HG03066 (cell line): ENCODE measurements around the gene KRT36.

Source experiments
- ATAC-seq: cut with Tn5 transposase; IDR thresholded peaks from one replicate; pipeline ENCODE4 v1.9.1; 2021; ENCODE audit warnings: low read depth; ENCODE audit not compliant: unreplicated experiment

Gene KRT36

DNA sequence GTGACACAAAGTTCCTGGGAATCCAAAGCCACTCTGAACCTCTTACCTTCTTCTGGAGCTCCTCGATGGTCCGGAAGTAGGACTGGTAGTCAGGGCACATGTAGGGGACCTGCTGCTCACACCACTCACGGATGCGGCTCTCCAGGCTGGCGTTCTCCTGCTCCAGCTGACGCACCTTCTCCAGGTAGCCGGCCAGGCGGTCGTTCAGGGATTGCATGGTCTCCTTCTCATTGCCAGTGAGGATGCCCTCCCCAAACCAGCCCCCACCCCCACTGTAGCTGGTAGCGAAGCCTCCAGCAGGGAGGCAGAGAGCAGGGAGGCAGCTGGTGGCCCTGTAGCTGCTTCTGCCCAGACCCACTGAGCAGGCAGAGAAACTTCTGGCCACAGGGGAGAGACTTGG is 9.1 kb downstream of the KRT36 start:
- no peak for ATAC-seq

DNA sequence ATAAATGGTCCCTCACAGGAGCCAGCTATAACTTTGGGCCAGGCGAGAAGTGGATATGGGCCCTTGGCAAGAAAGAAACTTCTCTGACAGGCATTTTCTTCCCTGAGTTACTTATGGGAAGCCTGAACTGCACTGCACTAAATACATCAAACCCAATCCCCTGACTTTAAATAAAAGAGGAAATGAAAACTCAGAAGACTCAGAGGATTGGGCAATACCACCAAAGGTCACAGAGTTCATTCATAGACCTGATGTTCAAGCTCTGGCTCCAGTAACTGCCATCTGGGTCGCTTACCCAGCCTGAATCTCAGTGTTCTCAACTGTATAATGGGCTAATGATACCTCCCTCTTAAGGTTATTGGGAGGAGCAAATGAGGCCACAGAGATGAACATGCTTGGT is 9.6 kb downstream of the KRT36 start:
- ATAC-seq: no peak

DNA sequence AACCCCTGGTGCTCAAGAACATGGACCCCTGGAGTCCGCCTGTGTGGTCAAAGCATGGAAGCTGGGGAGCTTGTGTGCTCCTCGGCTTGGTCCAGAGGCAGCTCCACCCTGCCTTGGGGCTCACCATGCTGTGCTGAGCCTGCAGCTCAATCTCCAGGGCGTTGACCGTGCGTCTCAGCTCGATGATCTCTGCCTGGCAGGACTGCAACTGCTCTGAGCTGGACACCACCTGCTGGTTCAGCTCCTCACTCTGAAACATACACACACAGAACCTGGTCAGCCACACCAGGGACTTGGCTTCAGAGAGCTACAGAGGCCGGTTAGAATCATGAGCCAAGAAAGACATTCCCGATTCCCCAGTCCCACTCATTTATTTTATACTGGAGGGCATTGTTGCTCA is 11.5 kb downstream of the KRT36 start:
- ATAC-seq: no peak

GRCh38 chr17:41476866-41477815 is 12.6 kb downstream of the KRT36 start:
- ATAC-seq: no peak

DNA sequence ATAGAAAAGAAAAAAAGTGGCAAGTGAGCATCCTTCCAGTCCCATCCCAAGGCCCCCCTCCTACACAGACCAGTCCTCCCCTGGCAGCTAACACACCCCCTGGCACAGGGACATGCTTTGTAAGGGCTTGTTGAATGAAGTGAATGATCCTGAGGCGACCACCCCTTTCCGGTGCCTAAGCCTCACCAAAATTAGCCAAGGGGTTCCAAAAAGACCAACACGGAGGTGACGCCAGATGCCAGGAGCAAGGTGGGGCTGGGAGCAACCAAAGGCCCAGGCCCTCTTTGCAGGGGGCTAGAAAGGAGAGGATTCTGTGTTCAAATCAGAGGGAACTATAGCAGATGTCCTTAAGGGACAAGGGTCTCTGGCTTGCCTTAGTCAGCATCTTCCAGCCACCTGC is 14.3 kb downstream of the KRT36 start:
- ATAC-seq: no peak

GRCh38 chr17:41474863-41475262 is 14.8 kb downstream of the KRT36 start:
- no peak for ATAC-seq

DNA sequence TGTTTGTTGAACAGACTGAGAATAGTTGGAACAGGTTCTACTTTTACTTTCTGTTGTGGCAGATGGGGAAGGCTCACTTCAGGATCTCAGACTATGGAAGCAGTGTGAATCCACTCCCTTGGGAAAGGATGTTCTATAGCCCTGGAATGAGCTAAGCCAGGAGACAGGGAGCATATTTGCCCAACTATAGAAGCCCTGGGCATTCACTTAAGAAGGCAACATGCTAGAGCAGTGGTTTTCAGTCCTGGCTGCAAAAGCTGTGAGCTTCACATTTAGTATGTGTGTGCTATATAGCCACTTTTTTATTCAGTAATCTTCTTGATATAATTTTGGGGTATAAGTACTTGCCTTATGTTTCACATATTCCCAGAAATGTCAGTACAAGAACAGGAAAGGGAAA is 21.4 kb downstream of the KRT36 start:
- no peak for ATAC-seq

- ATAC-seq: no peak
Observed at GRCh38 chr17:41467561-41467960, 22.1 kb downstream of the KRT36 start.

DNA sequence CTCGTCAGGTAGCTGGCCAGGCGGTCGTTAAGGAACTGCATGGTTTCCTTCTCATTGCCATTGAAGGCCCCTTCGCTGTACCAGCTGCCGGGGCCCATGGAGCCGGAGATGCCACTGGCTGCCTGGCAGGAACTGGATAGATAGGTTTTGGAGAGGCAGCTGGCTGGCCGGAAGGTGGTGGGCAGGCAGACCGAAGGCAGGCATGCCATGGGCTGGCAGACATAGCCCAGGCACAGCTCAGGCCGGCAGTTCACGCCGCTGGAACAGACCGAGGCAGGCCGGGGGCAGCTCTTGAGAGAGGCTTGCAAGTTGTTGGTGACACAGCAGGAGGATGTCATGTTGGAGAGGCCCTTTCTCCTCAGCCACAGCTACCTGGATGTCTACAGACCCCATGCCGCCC is 22.7 kb downstream of the KRT36 start, which contains the start of gene KRT32:
KRT32 (minus strand) TSS at position 399 of the 400 bp plus-strand sequence; CDS start at position 338, 61 bp downstream.
- ATAC-seq: no peak

GRCh38 chr17:41464682-41465081 is 25.0 kb downstream of the KRT36 start:
- no peak for ATAC-seq

GRCh38 chr17:41464173-41464572 is 25.5 kb downstream of the KRT36 start:
- no peak for ATAC-seq

- no peak for ATAC-seq
Observed at GRCh38 chr17:41463746-41464145, 26.0 kb downstream of the KRT36 start.

- no peak for ATAC-seq
Observed at GRCh38 chr17:41462705-41463104, 27.0 kb downstream of the KRT36 start.

- no peak for ATAC-seq
Observed at GRCh38 chr17:41457676-41458075, 32.0 kb downstream of the KRT36 start.

DNA sequence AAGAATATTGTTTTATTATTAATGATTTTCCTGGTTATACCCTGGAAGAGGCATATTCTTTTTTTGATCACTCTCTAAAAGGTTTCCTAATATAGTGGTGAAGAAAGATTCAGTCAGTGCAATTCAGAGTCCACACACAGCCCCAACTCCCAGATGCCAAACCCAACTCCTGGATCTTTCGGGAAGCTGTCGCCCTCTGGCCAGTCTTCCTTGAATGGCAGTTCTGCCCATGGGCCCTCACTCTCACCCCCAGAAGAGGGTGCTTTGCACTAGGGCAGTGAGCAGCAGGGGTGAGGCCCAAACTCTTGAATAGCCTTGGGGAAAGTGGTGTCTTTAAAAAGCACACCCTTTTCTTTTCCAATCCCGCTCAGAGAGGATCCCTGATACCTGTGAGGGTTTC is 33.5 kb downstream of the KRT36 start:
- ATAC-seq: no peak

GRCh38 chr17:41455236-41455635 is 34.5 kb downstream of the KRT36 start:
- no peak for ATAC-seq

DNA sequence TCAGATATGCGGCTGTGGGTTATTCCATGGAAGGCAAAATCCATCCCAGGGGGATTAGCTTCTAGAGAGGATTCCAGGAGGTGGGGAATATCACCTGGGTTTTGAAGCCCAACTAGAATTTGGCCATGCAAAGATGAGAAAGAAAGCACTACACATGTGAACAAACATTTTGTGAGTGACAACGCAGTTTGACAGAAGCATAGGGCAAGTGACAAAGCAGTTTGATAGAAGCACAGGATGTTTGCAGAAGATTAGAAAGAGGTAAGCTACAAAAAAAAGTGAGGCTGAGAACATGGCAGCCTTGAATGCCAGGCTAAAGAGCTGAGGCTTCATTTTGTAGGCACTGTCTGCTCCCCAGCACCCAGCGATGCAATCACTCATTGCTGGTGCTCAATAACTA is 36.6 kb downstream of the KRT36 start:
- no peak for ATAC-seq

DNA sequence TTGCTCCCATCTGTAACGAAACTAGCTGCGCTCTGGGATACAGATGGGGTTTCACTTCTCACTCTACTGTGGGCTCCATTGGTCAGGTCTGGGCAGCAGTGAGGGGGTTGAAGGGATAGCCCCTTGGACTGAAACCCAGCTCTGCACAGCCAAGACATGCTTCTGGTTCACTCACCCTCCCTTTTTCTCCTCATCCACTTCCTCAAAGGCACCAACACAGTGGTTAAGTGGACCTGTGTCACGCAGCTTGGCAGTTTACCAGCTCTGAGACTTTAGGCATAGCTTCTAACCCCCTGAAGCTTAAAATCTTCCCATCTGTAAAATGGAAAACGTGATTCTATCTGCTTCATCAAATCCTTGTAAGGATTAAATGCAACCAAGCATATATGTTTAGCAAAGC is 37.4 kb downstream of the KRT36 start:
- ATAC-seq: no peak

DNA sequence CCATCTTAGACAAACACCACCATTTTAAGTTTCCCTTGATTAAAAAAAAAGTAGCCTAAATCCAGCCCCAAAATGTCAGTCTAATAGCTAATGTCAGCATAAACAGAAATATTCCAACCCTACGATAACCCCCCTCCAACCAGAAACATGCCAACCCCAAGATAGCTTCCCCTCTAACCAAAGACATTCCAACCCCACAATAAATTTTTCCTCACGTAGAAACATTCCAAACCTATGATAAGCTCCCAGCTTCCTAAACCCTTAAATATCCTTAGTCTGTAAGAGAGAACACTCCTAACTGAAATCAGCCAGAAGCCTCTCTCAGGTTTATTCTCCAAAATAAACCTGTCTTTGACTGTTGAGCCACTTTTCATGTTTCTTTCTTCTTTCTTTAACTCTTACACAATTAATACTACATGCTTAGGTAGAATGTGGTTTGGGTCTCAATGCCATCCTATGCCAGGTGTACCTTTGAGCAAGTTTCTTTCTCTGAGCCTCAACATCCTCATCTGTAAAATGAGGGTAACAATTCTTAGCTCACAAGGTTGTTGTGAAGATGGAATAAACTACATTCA is 38.5 kb downstream of the KRT36 start:
- ATAC-seq: no peak

DNA sequence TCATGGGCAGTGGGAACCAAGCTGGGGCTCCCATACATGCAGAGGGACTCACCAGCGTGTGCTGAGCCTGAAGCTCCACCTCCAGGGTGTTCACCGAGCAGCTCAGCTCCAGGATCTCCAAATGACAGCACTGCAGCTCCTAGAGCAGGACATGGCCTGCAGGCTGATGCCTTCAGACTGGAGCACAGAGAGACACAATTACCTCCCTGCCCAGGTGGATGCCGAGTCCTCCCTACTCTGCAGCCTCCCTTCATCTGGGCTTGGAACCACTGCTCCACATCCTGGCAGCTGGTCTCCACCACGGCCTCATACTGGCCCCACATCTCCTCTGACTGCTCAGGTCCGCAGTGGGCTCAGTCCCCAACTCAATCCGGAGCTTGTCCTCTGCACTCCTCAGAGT is 40.7 kb downstream of the KRT36 start:
- no peak for ATAC-seq

DNA sequence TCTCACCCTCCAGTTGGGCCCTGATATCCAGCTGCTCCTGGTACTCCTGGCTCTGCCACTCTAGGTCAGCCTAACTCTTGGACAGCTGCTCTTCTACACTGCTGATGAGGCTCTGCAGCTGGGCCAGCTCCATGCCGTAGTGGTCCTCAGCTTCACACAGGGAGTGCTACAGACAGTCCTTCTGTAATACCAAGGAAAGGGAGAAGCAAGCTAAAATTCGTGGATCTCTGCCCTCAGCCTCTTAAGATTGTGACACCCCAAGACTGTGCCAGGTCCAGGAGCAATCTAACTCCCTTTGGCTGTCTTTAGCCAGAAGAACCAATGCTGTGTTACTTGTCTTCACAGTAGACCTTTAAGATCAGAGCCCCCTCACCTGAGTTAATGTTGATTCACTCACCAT is 41.2 kb downstream of the KRT36 start:
- no peak for ATAC-seq

DNA sequence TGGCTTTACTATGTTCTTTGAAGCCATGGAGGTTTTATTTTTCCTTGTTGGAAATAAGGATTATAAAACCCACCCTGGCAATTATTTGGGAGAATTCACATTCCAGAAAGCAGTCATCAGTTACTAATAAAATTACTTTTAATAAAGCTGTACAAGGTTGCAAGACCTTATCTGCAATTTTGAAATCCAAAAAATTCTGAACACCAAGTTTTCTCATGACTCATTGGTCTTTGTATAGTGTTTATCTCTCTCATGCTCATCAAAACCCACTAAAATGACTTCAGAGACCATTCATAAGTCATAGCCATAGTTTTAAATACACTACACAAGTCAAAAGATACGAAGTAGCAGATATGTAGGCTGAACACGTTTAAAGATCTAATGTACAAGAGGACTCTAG is 42.9 kb downstream of the KRT36 start:
- ATAC-seq: no peak
